Ovary (tissue), 9 donors: Measurements from ENCODE around the gene UBE3D. TPM values are rescaled to one million over a fixed set of nuclear protein-coding genes. Genes with fewer than 3 reads are reported as not detected.

Experiments used
- DNase-seq, 5 donors: peaks; one replicate each; pipeline ENCODE4 v3.0.0-alpha.2; 2019 to 2020
- H3K27ac ChIP-seq, 2 donors: fragments of 200-600 bp; one replicate each; pipeline versions ENCODE4 v1.5.1 to v1.8.0; 2019 to 2022
- H3K27me3 ChIP-seq: fragments of 200-600 bp; one replicate; pipeline ENCODE4 v1.8.0; 2022
- H3K36me3 ChIP-seq: fragments of 200-600 bp; sonication (generic); one replicate; pipeline ENCODE4 v1.5.1; 2019
- H3K4me1 ChIP-seq: one replicate; pipeline ENCODE4 v1.8.1; 2013; ENCODE audit warnings: mild to moderate bottlenecking, moderate library complexity; ENCODE audit not compliant: insufficient read depth
- H3K4me3 ChIP-seq: fragments of 200-600 bp; sonication (generic); one replicate; pipeline ENCODE4 v1.5.1; 2017
- H3K9me3 ChIP-seq, 2 donors: fragments of 200-600 bp in 1 of 2; sonication (generic) in 1 of 2; one replicate each; pipeline versions ENCODE4 v1.5.1 to v1.8.1; 2013 to 2019; ENCODE audit warnings: mild to moderate bottlenecking in 1 of 2, moderate library complexity in 1 of 2
- EP300 ChIP-seq: sonication (generic); formaldehyde crosslinking; IDR thresholded peaks from one replicate; pipeline ENCODE4 v1.6.1; 2017; ENCODE audit warnings: antibody characterized with exemption
- POLR2A ChIP-seq: fragments of 450-650 bp; IDR thresholded peaks from one replicate; pipeline ENCODE4 v1.6.1; 2017; ENCODE audit warnings: antibody characterized with exemption, mild to moderate bottlenecking, moderate library complexity
- WGBS, 3 donors: extraction: QIAGEN DNeasy Blood & Tissue Kit in 1 of 3; methylation state at CpG; one replicate each; pipeline versions ENCODE4 v1.1.5 to v1.1.7; 2013 to 2017; 5-methylcytosine and 5-hydroxymethylcytosine counted together
- intact Hi-C, 4 donors: fragments of 100-400 bp; cut with DNase I; formaldehyde crosslinking; loops; one replicate each; pipeline versions ENCODE4 v1.11.0 to v1.15.1; 2022 to 2023
- polyA plus RNA-seq, 2 donors: library from polyadenylated mRNA; stranded (reverse); fragments of 200-250 nt in 1 of 2; fragments of 350-450 nt in 1 of 2; fragmentation: Illumina TruSeq in 1 of 2; extraction: RNeasy Lipid Tissue Mini Kit (QIAGEN cat#74804) in 1 of 2; gene quantifications; one replicate each; pipeline ENCODE4 v1.2.3, GENCODE V29; 2013 to 2014
- total RNA-seq, 7 donors: library from RNA; depleted of rRNA in 2 of 7; stranded (reverse); fragments of >200 nt in 2 of 7; fragmentation: NEBNext Ultra II Directional in 3 of 7; extraction: Animal tissue kit (Norgen Biotek cat#: 25700) in 3 of 7; gene quantifications; one replicate each; pipeline versions ENCODE4 v1.1.0 to v1.2.4, GENCODE V29; 2016 to 2023
- TF ChIP-seq, protein P1 (sequence below), 3 donors: fragments of 450-650 bp in 2 of 3; fragments of 200-600 bp in 1 of 3; IDR thresholded peaks; one replicate each; pipeline versions ENCODE4 v1.5.1 to v1.8.0; 2016 to 2022; ENCODE audit warnings: antibody characterized with exemption in 3 of 3, mild to moderate bottlenecking in 1 of 3
- donor health status: DM: no; HTN: no; CAD: no; lungs with moderate emphysema.
- donor health status: DM: no; HTN: no; CAD: no.
- donor health status: Bipolar disorder and iron deficiency.
- donor health status: DM: yes; HTN: yes; CAD: no.
- donor health status: DM: no; HTN: no; CAD: no.
- donor health status: DM: yes; HTN: yes; CAD: no.

UBE3D gene
- total and polyA plus RNA-seq, 9 donors, result 3.3 to 13.1 (median 5.9) TPM

GRCh38 chr6:83057705-83058321, 7.8 kb downstream of the UBE3D start:
- Histone ChIP-seq H3K4me3 (no peak overlapping the region), H3K36me3 (no peaks in the 10 kb centered on the region), H3K27ac (no peak overlapping the region), H3K9me3 (no peaks in the 10 kb centered on the region), H3K4me1 (no peaks in the 10 kb centered on the region), H3K27me3 (no peaks in the 10 kb centered on the region)
- intact Hi-C loops, result loop anchor here in 3 of 4 donors (5.0 to 10.0 kb wide), 2 partner anchors 783 to 791 kb away; no protein-coding TSS in a partner anchor
- TF ChIP-seq, protein P1, sequence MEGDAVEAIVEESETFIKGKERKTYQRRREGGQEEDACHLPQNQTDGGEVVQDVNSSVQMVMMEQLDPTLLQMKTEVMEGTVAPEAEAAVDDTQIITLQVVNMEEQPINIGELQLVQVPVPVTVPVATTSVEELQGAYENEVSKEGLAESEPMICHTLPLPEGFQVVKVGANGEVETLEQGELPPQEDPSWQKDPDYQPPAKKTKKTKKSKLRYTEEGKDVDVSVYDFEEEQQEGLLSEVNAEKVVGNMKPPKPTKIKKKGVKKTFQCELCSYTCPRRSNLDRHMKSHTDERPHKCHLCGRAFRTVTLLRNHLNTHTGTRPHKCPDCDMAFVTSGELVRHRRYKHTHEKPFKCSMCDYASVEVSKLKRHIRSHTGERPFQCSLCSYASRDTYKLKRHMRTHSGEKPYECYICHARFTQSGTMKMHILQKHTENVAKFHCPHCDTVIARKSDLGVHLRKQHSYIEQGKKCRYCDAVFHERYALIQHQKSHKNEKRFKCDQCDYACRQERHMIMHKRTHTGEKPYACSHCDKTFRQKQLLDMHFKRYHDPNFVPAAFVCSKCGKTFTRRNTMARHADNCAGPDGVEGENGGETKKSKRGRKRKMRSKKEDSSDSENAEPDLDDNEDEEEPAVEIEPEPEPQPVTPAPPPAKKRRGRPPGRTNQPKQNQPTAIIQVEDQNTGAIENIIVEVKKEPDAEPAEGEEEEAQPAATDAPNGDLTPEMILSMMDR (IDR thresholded peaks at IDR 0.05), result peak in 1 of 3 donors; percentile 14
- TF ChIP-seq POLR2A, result no peak
- DNase-seq, result peak in 1 of 5 donors; percentile 28
- WGBS, 3 donors, result 13 to 24% (median 18%) methylated on average over 4 of the region's 4 CpGs

GRCh38 chr6:83055366-83055964, 10.2 kb downstream of the UBE3D start:
- 8 to 12% (median 10%) methylated on average over 6 of the region's 6 CpGs for WGBS, 3 donors
- no peaks in the 10 kb centered on the region for H3K27me3 ChIP-seq
- no peaks in the 10 kb centered on the region for H3K9me3 ChIP-seq
- DNase-seq, result peak in 4 of 5 donors; percentile 32 to 49 (median 36)
- H3K4me1 ChIP-seq, result no peaks in the 10 kb centered on the region
- no peak for TF ChIP-seq EP300
- TF ChIP-seq, protein P1 (IDR thresholded peaks at IDR 0.05), result peak; percentile 55 to 61 (median 59)
- no peaks in the 10 kb centered on the region for H3K36me3 ChIP-seq
- intact Hi-C loops, result loop anchor here in 3 of 4 donors (5.0 to 10.0 kb wide), 2 partner anchors 781 to 788 kb away; no protein-coding TSS in a partner anchor
- no peak overlapping the region for H3K27ac ChIP-seq
- no peak overlapping the region for H3K4me3 ChIP-seq

DNA sequence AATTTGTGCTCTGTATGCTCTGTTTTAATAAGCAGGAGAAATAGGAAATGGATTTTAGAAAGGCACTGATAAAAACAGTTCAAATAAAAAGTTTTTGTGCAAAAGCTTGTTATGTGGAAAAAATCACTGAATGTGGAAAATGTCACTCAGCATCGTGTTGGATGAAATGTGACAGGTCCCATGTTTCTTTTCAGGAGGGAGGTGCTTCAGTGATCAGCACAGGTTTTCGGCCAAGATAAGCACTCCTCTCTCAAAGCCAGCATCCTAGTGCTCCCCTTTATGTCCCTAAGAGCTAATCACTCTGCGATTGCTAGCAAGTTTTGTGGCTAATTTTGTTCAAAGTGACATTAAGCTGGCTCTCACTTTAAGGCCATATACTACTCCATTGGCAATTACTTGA, 12.0 kb downstream of the UBE3D start:
- H3K27me3 ChIP-seq, result no peaks in the 10 kb centered on the region
- no peak overlapping the region for H3K27ac ChIP-seq
- no peak for DNase-seq
- TF ChIP-seq EP300 (no peak), POLR2A (no peak)
- TF ChIP-seq, protein P1 (IDR thresholded peaks at IDR 0.05), result no peak
- H3K36me3 ChIP-seq, result no peaks in the 10 kb centered on the region
- intact Hi-C loops, result loop anchor here in 2 of 4 donors (10.0 kb wide), 1 partner anchor 779 kb away; no protein-coding TSS in a partner anchor
- 81 to 90% (median 88%) methylated on average over 3 of the region's 3 CpGs for WGBS, 3 donors
- H3K9me3 ChIP-seq, result no peaks in the 10 kb centered on the region
- no peak overlapping the region for H3K4me3 ChIP-seq
- no peaks in the 10 kb centered on the region for H3K4me1 ChIP-seq

DNA sequence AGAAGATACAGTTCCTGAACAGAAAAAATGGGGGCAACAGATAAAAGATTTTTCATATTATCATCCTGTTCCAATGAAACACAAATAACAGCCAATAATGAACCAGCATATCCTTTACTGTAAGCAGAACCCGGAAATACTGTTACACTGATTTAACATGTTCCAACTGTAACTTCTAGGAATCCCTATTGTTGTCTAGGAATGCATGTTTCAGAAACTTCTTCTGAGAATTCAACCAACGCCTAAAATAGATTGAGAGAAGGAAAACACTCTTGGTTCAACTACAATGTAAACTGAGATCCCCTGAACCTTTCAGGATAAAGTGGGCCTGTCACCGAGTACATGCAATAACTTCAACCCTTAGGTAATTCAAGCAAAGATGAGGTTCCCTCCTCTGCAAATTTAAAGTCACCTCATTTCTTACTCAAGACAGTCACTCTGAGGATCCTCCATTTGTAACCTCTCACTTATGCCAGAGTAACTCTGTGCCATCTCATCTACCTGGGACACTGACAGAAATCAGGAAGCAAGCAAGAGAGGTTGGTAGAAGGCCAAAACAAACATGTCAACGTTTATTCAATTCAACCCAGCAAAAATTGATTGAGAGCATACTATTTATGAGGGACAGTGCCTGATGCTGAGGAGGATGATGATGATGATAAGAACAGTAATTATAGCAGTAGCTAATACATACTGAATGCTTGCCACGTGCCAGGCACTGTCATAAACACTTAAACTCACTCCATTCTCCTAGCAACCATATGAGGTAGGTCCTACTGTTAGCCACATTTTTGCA, 14.1 kb downstream of the UBE3D start:
- H3K4me1 ChIP-seq, result no peaks in the 10 kb centered on the region
- intact Hi-C loops, result loop anchor here in 2 of 4 donors (10.0 kb wide), 1 partner anchor 777 kb away; no protein-coding TSS in a partner anchor
- 52 to 58% (median 52%) methylated on average over 5 of the region's 5 CpGs for WGBS, 3 donors

More for the DNA sequence above, 14.1 kb downstream of the UBE3D start:
- Histone ChIP-seq H3K9me3 (no peaks in the 10 kb centered on the region), H3K36me3 (no peaks in the 10 kb centered on the region), H3K27ac (no peak overlapping the region), H3K27me3 (no peaks in the 10 kb centered on the region), H3K4me3 (no peak overlapping the region)
- no peak for TF ChIP-seq POLR2A
- no peak for TF ChIP-seq EP300
- TF ChIP-seq, protein P1 (IDR thresholded peaks at IDR 0.05), result no peak
- no peak for DNase-seq
